Aorta (tissue), 5 donors: Measurements from ENCODE around the gene NOC2L. TPM values are rescaled to one million over a fixed set of nuclear protein-coding genes. Genes with fewer than 3 reads are reported as not detected.

Experiments
- ATAC-seq: fragments of 200-7000 bp; cut with Tn5 transposase; one replicate; pipeline ENCODE4 v1.9.1; 2022; ENCODE audit warnings: moderate library complexity; ENCODE audit not compliant: low FRiP score
- DNase-seq, 2 donors: peaks; one replicate each; pipeline ENCODE4 v3.0.0-alpha.2; 2020
- H3K27ac ChIP-seq, 2 donors: one replicate each; pipeline ENCODE4 v1.5.1; 2013; ENCODE audit warnings: low read length in 2 of 2, mild to moderate bottlenecking in 2 of 2, moderate library complexity in 2 of 2, control low read depth in 1 of 2, inconsistent platforms in 1 of 2, low read depth in 1 of 2
- H3K27me3 ChIP-seq, 2 donors: one replicate each; pipeline ENCODE4 v1.6.1; 2013; ENCODE audit warnings: control low read depth in 1 of 2, low read length in 1 of 2, mild to moderate bottlenecking in 1 of 2, moderate library complexity in 1 of 2; ENCODE audit not compliant: insufficient read depth in 2 of 2, control insufficient read depth in 1 of 2
- H3K36me3 ChIP-seq, 2 donors: one replicate each; pipeline ENCODE4 v1.6.1; 2013; ENCODE audit warnings: control low read depth in 1 of 2, low read length in 1 of 2, mild to moderate bottlenecking in 1 of 2; ENCODE audit not compliant: insufficient read depth in 2 of 2, control insufficient read depth in 1 of 2
- H3K4me1 ChIP-seq, 2 donors: one replicate each; pipeline ENCODE4 v1.6.1; 2013; ENCODE audit warnings: low read length in 2 of 2, control low read depth in 1 of 2, mild to moderate bottlenecking in 1 of 2, moderate library complexity in 1 of 2; ENCODE audit not compliant: insufficient read depth in 2 of 2, control insufficient read depth in 1 of 2
- H3K4me3 ChIP-seq, 2 donors: one replicate each; pipeline ENCODE4 v1.5.1; 2013; ENCODE audit warnings: low read length in 2 of 2, control low read depth in 1 of 2, mild to moderate bottlenecking in 1 of 2
- H3K9me3 ChIP-seq: one replicate; pipeline ENCODE4 v1.6.1; 2013; ENCODE audit warnings: mild to moderate bottlenecking, low read length; ENCODE audit not compliant: control insufficient read depth
- WGBS, 2 donors: extraction: QIAGEN DNeasy Blood & Tissue Kit; methylation state at CpG; one replicate each; pipeline ENCODE4 v1.1.7; 2013; 5-methylcytosine and 5-hydroxymethylcytosine counted together
- intact Hi-C, 2 donors: fragments of 100-400 bp; cut with DNase I; formaldehyde crosslinking; loops; one replicate each; pipeline versions ENCODE4 v1.14.2 to v1.15.0; 2022
- polyA plus RNA-seq, 2 donors: library from polyadenylated mRNA; stranded (reverse); fragments of 200-250 nt; gene quantifications; one replicate each; pipeline ENCODE4 v1.2.3, GENCODE V29; 2013
- total RNA-seq, 2 donors: library from RNA; stranded (reverse); fragmentation: NEBNext Ultra II Directional; extraction: Animal tissue kit (Norgen Biotek cat#: 25700); gene quantifications; one replicate each; pipeline ENCODE4 v1.2.1, GENCODE V29; 2021
- donor health status: healthy with polysubstance abuse.
- donor health status: Bipolar disorder and iron deficiency.
- donor health status: DM: no; HTN: no; CAD: no.
- donor health status: DM: no; HTN: no; CAD: no.
- donor health status: DM: yes; HTN: yes; CAD: no.

Gene NOC2L
- total and polyA plus RNA-seq, 4 donors: 17.3 to 55.5 (median 38.6) TPM

GRCh38 chr1:914891-915280 is 44.2 kb downstream of the NOC2L start:
- intact Hi-C loops: no loop called here
- DNase-seq (peak in 1 of 2 donors; percentile 49), ATAC-seq (no peak)
- no peak overlapping the region for H3K27ac ChIP-seq
- H3K4me3 ChIP-seq: no peak overlapping the region
- no peaks in the 10 kb centered on the region for H3K36me3 ChIP-seq
- no peaks in the 10 kb centered on the region for H3K4me1 ChIP-seq
- 57 to 59% methylated on average over 6 of the region's 6 CpGs for WGBS, 2 donors
- H3K27me3 ChIP-seq: no peaks in the 10 kb centered on the region
- no peaks in the 10 kb centered on the region for H3K9me3 ChIP-seq

GRCh38 chr1:914131-914890 is 44.7 kb downstream of the NOC2L start:
- Histone ChIP-seq H3K27me3 (no peaks in the 10 kb centered on the region), H3K36me3 (no peaks in the 10 kb centered on the region), H3K9me3 (no peaks in the 10 kb centered on the region), H3K4me3 (no peak overlapping the region), H3K27ac (no peak overlapping the region), H3K4me1 (no peaks in the 10 kb centered on the region)
- intact Hi-C loops: no loop called here
- peak; percentile 48 to 67 for DNase-seq
- 83 to 85% methylated on average over 21 of the region's 21 CpGs for WGBS, 2 donors
- no peak for ATAC-seq

- 82 to 87% methylated on average over 16 of the region's 16 CpGs for WGBS, 2 donors
- no peak overlapping the region for H3K4me3 ChIP-seq
- H3K27ac ChIP-seq: no peak overlapping the region
- ATAC-seq (no peak), DNase-seq (peak in 1 of 2 donors; percentile 62)
- H3K27me3 ChIP-seq: no peaks in the 10 kb centered on the region
- no peaks in the 10 kb centered on the region for H3K36me3 ChIP-seq
- H3K9me3 ChIP-seq: no peaks in the 10 kb centered on the region
- no peaks in the 10 kb centered on the region for H3K4me1 ChIP-seq
- intact Hi-C loops: no loop called here
Measured at GRCh38 chr1:913491-914130, 45.4 kb downstream of the NOC2L start.

GRCh38 chr1:912740-913301 is 46.2 kb downstream of the NOC2L start:
- Histone ChIP-seq H3K27ac (no peak overlapping the region), H3K9me3 (no peaks in the 10 kb centered on the region), H3K4me3 (no peak overlapping the region), H3K4me1 (no peaks in the 10 kb centered on the region), H3K27me3 (no peaks in the 10 kb centered on the region), H3K36me3 (no peaks in the 10 kb centered on the region)
- WGBS, 2 donors: 78 to 80% methylated on average over 23 to 24 of the region's 24 CpGs
- DNase-seq: peak; percentile 37 to 71
- intact Hi-C loops: no loop called here
- ATAC-seq: no peak

GRCh38 chr1:911875-912739 is 46.9 kb downstream of the NOC2L start:
- Histone ChIP-seq H3K9me3 (no peaks in the 10 kb centered on the region), H3K27ac (no peak overlapping the region), H3K4me1 (no peaks in the 10 kb centered on the region), H3K36me3 (no peaks in the 10 kb centered on the region), H3K27me3 (no peaks in the 10 kb centered on the region), H3K4me3 (no peak overlapping the region)
- intact Hi-C loops: no loop called here
- WGBS, 2 donors: 81 to 82% methylated on average over 15 of the region's 15 CpGs
- ATAC-seq (no peak), DNase-seq (peak in 1 of 2 donors; percentile 73)

- no peak overlapping the region for H3K27ac ChIP-seq
- ATAC-seq: peak; percentile 30
- intact Hi-C loops: no loop called here
- H3K4me1 ChIP-seq: no peaks in the 10 kb centered on the region
- 71 to 75% methylated on average over 25 of the region's 25 CpGs for WGBS, 2 donors
- H3K27me3 ChIP-seq: no peaks in the 10 kb centered on the region
- H3K36me3 ChIP-seq: no peaks in the 10 kb centered on the region
- no peak overlapping the region for H3K4me3 ChIP-seq
- H3K9me3 ChIP-seq: no peaks in the 10 kb centered on the region
- DNase-seq: peak; percentile 46 to 63
Measured at GRCh38 chr1:910881-911721, 48.0 kb downstream of the NOC2L start.

- no peaks in the 10 kb centered on the region for H3K4me1 ChIP-seq
- no peak overlapping the region for H3K27ac ChIP-seq
- peak; percentile 51 to 75 for DNase-seq
- H3K36me3 ChIP-seq: no peaks in the 10 kb centered on the region
- intact Hi-C loops: no loop called here
- no peak for ATAC-seq
- no peaks in the 10 kb centered on the region for H3K9me3 ChIP-seq
- H3K4me3 ChIP-seq: no peak overlapping the region
- WGBS, 2 donors: 10 to 20% methylated on average over 29 of the region's 29 CpGs
- no peaks in the 10 kb centered on the region for H3K27me3 ChIP-seq
Measured at GRCh38 chr1:910311-910880, 48.7 kb downstream of the NOC2L start.
